ENCODE results near the gene ERAS. TPM values are rescaled to one million over a fixed set of nuclear protein-coding genes. Genes with fewer than 3 reads are reported as not detected.
"Not testable (repeated sequence)": the region's sequence is repeated elsewhere in the genome, so short reads cannot be mapped to it uniquely, and the experiment has no call there.

The ERAS gene
- total RNA-seq, 2 experiments from 2014 or later, result not detected

- H3K4me3 Mint-ChIP-seq; H3K27ac Mint-ChIP-seq; H3K27me3 Mint-ChIP-seq; POLR2A ChIA-PET; H3K4me1 Mint-ChIP-seq; H3K36me3 Mint-ChIP-seq; H3K9me3 Mint-ChIP-seq; DNase-seq; ATAC-seq (ENCODE audit: low read depth): not testable (repeated sequence)
These were observed 50.6 kb downstream of the ERAS start for GRCh38 chrX:48876944-48877343.

Other genes starting within 250 kb of the ERAS start
- gene WDR13, start 229.0 kb upstream of the ERAS start, total RNA-seq, result 10 to 100 TPM; 45.6 to 52.0 TPM
- gene WAS, start 142.7 kb upstream of the ERAS start, total RNA-seq, result 100 to 1,000 TPM; 142 to 146 TPM
- 10 to 100 TPM; 25.4 to 26.8 TPM for gene SUV39H1, start 129.8 kb upstream of the ERAS start, total RNA-seq
- not detected for gene GLOD5, start 64.8 kb upstream of the ERAS start, total RNA-seq
- not detected for gene GATA1, start 39.9 kb upstream of the ERAS start, total RNA-seq
- 100 to 1,000 TPM; 107 to 113 TPM for gene HDAC6, start 24.4 kb upstream of the ERAS start, total RNA-seq
- gene PCSK1N, start 9.1 kb downstream of the ERAS start, total RNA-seq, result 1 to 10 TPM in 1 of 2 experiments, under 1 TPM in 1; 0.68 to 1.2 TPM
- gene TIMM17B, start 71.3 kb downstream of the ERAS start, total RNA-seq, result 10 to 100 TPM; 39.2 to 44.5 TPM
- 10 to 100 TPM; 58.2 to 61.0 TPM for gene PQBP1, start 71.4 kb downstream of the ERAS start, total RNA-seq
- gene SLC35A2, start 85.1 kb downstream of the ERAS start, total RNA-seq, result 10 to 100 TPM; 12.7 to 14.1 TPM
- 10 to 100 TPM; 63.1 to 63.2 TPM for gene PIM2, start 92.5 kb downstream of the ERAS start, total RNA-seq
- gene OTUD5, start 131.1 kb downstream of the ERAS start, total RNA-seq, result 10 to 100 TPM; 60.7 to 62.4 TPM
- gene KCND1, start 145.3 kb downstream of the ERAS start, total RNA-seq, result 1 to 10 TPM; 5.6 to 5.9 TPM
- 100 to 1,000 TPM; 116 to 123 TPM for gene GRIPAP1, start 175.8 kb downstream of the ERAS start, total RNA-seq
- gene TFE3, start 216.8 kb downstream of the ERAS start, total RNA-seq, result 10 to 100 TPM; 26.1 to 29.0 TPM
- gene CCDC120, start 232.5 kb downstream of the ERAS start, total RNA-seq, result 1 to 10 TPM; 9.0 to 9.1 TPM
- 10 to 100 TPM; 23.8 to 23.9 TPM for gene PRAF2, start 247.5 kb downstream of the ERAS start, total RNA-seq

Data from activated naive CD8-positive, alpha-beta T cell treated with anti-CD3 and anti-CD28 coated beads, Interleukin-2, amount 10 ng/mL, durations not matched to agents 7 days and 5 days (primary cell).